HL-60 (cell line): ENCODE results near the gene PPP2R5D.

ENCODE experiments used
- CTCF ChIP-seq: IDR thresholded peaks from one replicate; pipeline ENCODE4 v1.5.1; 2011; ENCODE audit warnings: low read length, control low read depth, inconsistent platforms; ENCODE audit not compliant: insufficient read depth
- GABPA ChIP-seq: IDR thresholded peaks from 2 replicates; pipeline ENCODE4 v1.6.1; 2012; ENCODE audit warnings: low read depth

- TF ChIP-seq CTCF (no peak), GABPA (no peak)
Observed at GRCh38 chr6:43040542-43041257, 56.3 kb downstream of the PPP2R5D start.
